Choroid plexus epithelial cell (primary cell): ENCODE results near the gene SCD5.

Experiments used
- DNase-seq: peaks from one replicate; pipeline ENCODE4 v3.0.0-alpha.2; 2010; ENCODE audit warnings: low read depth
- H3K4me3 ChIP-seq: 2 replicates; pipeline ENCODE4 v1.5.1; 2011; ENCODE audit warnings: low read depth, mild to moderate bottlenecking, control low read depth, low read length, moderate library complexity
- CTCF ChIP-seq: conservative IDR thresholded peaks from 2 replicates; pipeline ENCODE4 v1.5.1; 2011; ENCODE audit warnings: low read depth, mild to moderate bottlenecking, control low read depth, inconsistent platforms, low read length, moderate library complexity

SCD5 gene

DNA sequence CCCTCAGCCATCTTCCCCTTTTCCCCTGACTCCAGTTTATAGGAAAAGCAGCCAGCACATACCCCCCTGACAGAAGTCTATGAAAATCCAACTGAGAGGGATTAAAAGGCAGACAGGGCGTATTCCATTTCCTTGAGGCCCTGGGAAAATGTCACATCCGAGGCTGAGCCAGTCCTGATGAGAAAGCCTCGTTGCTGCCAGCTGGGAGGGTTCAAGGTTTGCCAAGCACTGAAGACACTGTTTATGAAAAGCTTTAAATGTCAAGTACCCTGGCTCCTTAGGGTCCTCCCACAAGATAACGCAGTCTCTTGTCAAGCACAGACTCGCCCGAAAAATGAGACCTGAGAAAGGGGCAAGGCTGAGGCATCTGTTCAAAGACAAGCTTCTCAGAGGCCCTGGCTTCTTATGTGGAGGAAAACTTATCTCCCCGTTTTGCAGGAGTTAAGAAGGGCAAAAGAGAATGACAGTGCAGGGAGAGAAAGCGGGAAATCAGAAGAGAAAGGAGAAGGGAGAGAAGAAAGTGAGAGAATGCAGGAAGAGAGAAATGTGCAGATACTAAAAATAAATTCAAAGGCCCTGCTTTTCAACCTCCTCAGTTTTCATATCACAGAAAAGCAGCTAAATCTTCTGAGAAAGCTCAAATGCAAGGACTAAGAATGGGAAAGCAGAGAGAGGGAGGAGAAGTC lies 44.7 kb downstream of the SCD5 start:
- TF ChIP-seq CTCF: no peak
- no peak overlapping the region for H3K4me3 ChIP-seq
- DNase-seq: no peak

GRCh38 chr4:82753238-82753637 lies 45.4 kb downstream of the SCD5 start:
- H3K4me3 ChIP-seq: no peak overlapping the region
- no peak for DNase-seq
- no peak for TF ChIP-seq CTCF

GRCh38 chr4:82748810-82749470 lies 49.7 kb downstream of the SCD5 start:
- no peak for TF ChIP-seq CTCF
- DNase-seq: no peak
- no peak overlapping the region for H3K4me3 ChIP-seq

DNA sequence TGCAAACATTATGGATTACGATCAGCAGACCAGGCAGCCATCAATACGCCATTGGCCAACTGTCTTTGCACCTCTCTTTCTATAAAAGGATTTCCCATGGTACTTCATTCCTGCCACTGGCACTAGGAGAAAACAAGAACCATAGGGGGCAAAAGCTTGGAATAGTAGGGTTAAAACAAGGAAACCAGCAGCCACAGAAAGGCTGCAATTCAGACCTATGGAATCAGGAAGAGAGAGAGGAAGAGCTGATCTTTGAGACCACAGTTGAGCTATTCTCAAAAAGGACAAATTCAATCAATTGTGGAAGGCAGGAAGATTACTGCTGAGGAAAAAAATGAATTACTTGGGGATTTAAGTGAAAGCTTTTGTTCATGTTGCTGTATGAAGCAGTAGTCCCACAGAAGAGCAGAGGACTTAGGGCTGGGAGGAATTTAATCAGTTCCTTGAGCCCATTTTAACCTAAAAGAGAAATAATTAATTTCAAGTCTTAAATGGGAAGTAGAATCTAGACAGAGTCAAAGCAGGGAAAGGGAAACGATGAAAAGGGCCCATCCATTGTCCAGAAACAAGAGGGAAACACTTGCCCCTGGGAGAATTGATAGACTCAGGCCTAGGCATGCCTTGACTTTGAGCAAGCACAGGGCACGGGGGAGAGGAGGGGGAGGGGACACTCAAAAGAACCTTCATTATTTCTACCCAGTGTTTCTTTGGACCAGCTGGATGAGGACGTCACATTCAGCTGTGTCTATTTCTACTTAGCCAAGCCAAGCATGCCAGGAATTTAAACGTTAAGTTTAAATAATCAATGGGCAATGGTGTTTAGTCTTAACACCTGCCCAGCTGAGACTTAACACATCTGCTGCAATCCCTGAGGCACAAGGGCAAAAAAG lies 50.7 kb downstream of the SCD5 start:
- TF ChIP-seq CTCF: no peak
- H3K4me3 ChIP-seq: no peak overlapping the region
- DNase-seq: no peak

DNA sequence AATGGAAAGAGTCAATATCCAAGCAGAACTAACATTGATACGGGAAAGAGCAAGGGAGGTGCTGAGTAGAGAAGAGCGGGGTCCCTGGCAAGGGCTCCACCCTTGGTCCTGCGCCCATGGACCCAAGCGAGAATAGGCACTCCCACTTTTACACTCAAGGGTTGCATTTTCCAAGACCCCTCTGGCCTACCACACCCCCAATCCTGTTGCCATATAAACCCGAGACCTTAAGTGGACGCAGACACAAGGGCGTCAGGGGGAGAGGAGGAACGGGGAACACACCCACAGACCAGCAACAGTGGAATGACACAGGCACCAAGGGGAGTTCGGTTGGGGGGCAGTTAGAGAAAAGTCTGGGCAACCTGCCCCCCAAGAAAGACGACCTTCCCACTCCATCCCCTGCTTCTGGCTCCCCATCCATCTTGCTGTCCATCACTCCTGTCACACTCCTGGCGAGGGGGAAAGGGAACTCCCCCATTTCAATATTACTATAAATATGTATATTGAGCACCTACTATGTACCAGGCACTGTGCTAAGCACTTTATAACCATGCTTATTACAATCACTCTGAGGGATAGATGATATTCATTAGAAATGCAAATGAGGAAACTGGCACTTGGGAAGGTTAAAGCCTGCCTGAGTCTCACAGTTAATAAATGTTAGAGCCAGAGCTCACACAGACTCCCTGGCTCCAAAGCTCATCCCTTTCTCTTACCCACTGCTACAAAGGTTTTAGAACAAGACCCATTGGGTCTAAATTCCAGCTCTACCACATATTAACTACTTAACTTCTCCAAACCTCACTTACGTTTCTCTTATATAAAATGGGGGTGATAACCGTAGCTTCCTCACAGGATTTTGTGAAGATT lies 51.7 kb downstream of the SCD5 start:
- no peak for TF ChIP-seq CTCF
- no peak for DNase-seq
- no peak overlapping the region for H3K4me3 ChIP-seq

DNA sequence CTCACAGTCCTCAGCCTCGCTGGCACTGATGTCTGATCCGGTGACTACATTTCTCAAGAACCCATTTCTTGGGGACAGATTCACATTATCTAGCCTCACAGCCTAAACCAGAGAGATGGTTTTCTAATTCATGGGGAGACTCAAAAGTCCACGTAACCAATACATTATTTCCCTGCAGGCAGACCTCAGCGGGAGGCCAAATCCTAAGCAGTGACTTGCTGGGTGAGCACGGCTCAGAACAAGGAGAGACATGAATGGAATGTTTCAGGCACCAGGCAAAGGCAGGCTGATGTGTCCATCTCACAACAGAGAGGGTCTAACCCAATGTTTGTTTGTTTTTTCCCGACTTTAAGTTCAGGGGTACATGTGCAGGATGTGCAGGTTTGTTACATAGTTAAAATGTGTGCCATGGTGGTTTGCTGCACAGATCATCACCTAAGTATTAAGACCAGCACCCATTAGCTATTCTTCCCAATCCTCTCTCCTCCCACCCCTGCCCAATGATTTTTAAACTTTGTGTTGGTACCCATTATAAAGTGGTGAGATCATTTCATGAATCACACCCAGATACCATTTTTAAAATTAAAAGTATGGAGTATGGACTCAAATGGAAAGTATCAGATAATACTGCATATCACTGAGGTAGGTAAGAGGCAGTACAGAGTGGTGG lies 53.3 kb downstream of the SCD5 start:
- peak; percentile 86 for DNase-seq
- TF ChIP-seq CTCF: no peak

More for the DNA sequence above, 53.3 kb downstream of the SCD5 start:
- no peak overlapping the region for H3K4me3 ChIP-seq
